RWPE2 (cell line): ENCODE data around the gene LRRC56.
A peak's percentile ranks its signal among the peaks of the same experiment; 100 is the strongest.

Source experiments
- ATAC-seq: fragments of 200-7000 bp; cut with Tn5 transposase; 3 replicates; pipeline ENCODE4 v1.9.1; 2021; ENCODE audit warnings: low read depth
- DNase-seq: peaks from one replicate; pipeline ENCODE4 v3.0.0-alpha.2; 2020; ENCODE audit warnings: low spot score
- H3K27ac ChIP-seq: fragments of 450-650 bp; 2 replicates; pipeline ENCODE4 v1.5.1; 2017; ENCODE audit warnings: mild to moderate bottlenecking; ENCODE audit not compliant: poor library complexity, severe bottlenecking
- H3K27me3 ChIP-seq: fragments of 250-450 bp; sonication (Bioruptor Pico); 2 replicates; pipeline ENCODE4 v1.5.1; 2021; ENCODE audit warnings: mild to moderate bottlenecking, moderate library complexity; ENCODE audit not compliant: insufficient read depth, poor library complexity, severe bottlenecking
- H3K36me3 ChIP-seq: fragments of 250-450 bp; sonication (Bioruptor Pico); 2 replicates; pipeline ENCODE4 v1.5.1; 2020; ENCODE audit warnings: low read depth, mild to moderate bottlenecking, moderate library complexity
- H3K4me1 ChIP-seq: fragments of 250-450 bp; sonication (Bioruptor Pico); 2 replicates; pipeline ENCODE4 v1.5.1; 2021; ENCODE audit warnings: mild to moderate bottlenecking, moderate library complexity; ENCODE audit not compliant: insufficient read depth, poor library complexity, severe bottlenecking
- H3K4me3 ChIP-seq: fragments of 250-450 bp; sonication (Bioruptor Pico); 2 replicates; pipeline ENCODE4 v1.5.1; 2021; ENCODE audit warnings: mild to moderate bottlenecking, moderate library complexity; ENCODE audit not compliant: severe bottlenecking
- H3K9me3 ChIP-seq: fragments of 250-450 bp; sonication (Bioruptor Pico); 2 replicates; pipeline ENCODE4 v1.5.1; 2021; ENCODE audit warnings: mild to moderate bottlenecking, moderate library complexity; ENCODE audit not compliant: severe bottlenecking
- CTCF ChIP-seq: fragments of 450-650 bp; IDR thresholded peaks from one replicate; pipeline ENCODE4 v1.5.1; 2017; ENCODE audit warnings: mild to moderate bottlenecking, moderate library complexity; ENCODE audit not compliant: poor library complexity, severe bottlenecking

LRRC56 gene

GRCh38 chr11:492427-493226 is 44.7 kb upstream of the LRRC56 start:
- H3K4me3 ChIP-seq = no peak overlapping the region
- H3K27me3 ChIP-seq = no peaks in the 10 kb centered on the region
- no peak for DNase-seq
- H3K27ac ChIP-seq = no peak overlapping the region
- ATAC-seq = no peak
- no peaks in the 10 kb centered on the region for H3K4me1 ChIP-seq
- H3K36me3 ChIP-seq = peaks cover 37% of the 10 kb centered on the region
- no peak for TF ChIP-seq CTCF
- no peaks in the 10 kb centered on the region for H3K9me3 ChIP-seq

GRCh38 chr11:494761-495536 is 42.4 kb upstream of the LRRC56 start:
- Histone ChIP-seq H3K9me3 (no peaks in the 10 kb centered on the region), H3K36me3 (peaks cover 55% of the 10 kb centered on the region), H3K27me3 (no peaks in the 10 kb centered on the region), H3K4me3 (no peak overlapping the region), H3K4me1 (no peaks in the 10 kb centered on the region), H3K27ac (no peak overlapping the region)
- DNase-seq (peak; percentile 70), ATAC-seq (no peak; the same call in 2 of the 3 replicates)
- no peak for TF ChIP-seq CTCF

- Histone ChIP-seq H3K36me3 (peaks cover 58% of the 10 kb centered on the region), H3K27me3 (no peaks in the 10 kb centered on the region), H3K4me1 (no peaks in the 10 kb centered on the region), H3K9me3 (no peaks in the 10 kb centered on the region), H3K4me3 (no peak overlapping the region), H3K27ac (no peak overlapping the region)
- DNase-seq (peak; percentile 53), ATAC-seq (no peak)
- TF ChIP-seq CTCF = no peak
Observed at GRCh38 chr11:495537-495931, 41.8 kb upstream of the LRRC56 start.

GRCh38 chr11:496834-497564 is 40.3 kb upstream of the LRRC56 start:
- ATAC-seq (peak; percentile 7; the same call in 1 of the 3 replicates), DNase-seq (peak; percentile 56)
- Histone ChIP-seq H3K9me3 (no peaks in the 10 kb centered on the region), H3K4me1 (no peaks in the 10 kb centered on the region), H3K27me3 (no peaks in the 10 kb centered on the region), H3K27ac (no peak overlapping the region), H3K4me3 (no peak overlapping the region), H3K36me3 (peaks cover 71% of the 10 kb centered on the region)
- TF ChIP-seq CTCF = no peak
